HepG2 (cell line): Measurements from ENCODE around the gene SLC22A15.

Experiments
- CTCF ChIP-seq: sonication (generic); formaldehyde crosslinking; IDR thresholded peaks from 2 replicates; pipeline ENCODE4 v1.5.0; 2020; ENCODE audit warnings: mild to moderate bottlenecking, missing genetic modification reagents, moderate library complexity
- SALL2 ChIP-seq: sonication (generic); formaldehyde crosslinking; IDR thresholded peaks from 2 replicates; pipeline ENCODE4 v1.8.1; 2023; ENCODE audit warnings: mild to moderate bottlenecking, missing genetic modification reagents, inconsistent platforms
- TBP ChIP-seq: sonication (generic); formaldehyde crosslinking; IDR thresholded peaks from 2 replicates; pipeline ENCODE4 v1.5.0; 2020; ENCODE audit warnings: missing genetic modification reagents
- YY1 ChIP-seq: IDR thresholded peaks from 2 replicates; pipeline ENCODE4 v1.6.1; 2011; ENCODE audit warnings: low read length, low read depth, moderate library complexity, mild to moderate bottlenecking; ENCODE audit not compliant: insufficient read depth, insufficient replicate concordance

DNA sequence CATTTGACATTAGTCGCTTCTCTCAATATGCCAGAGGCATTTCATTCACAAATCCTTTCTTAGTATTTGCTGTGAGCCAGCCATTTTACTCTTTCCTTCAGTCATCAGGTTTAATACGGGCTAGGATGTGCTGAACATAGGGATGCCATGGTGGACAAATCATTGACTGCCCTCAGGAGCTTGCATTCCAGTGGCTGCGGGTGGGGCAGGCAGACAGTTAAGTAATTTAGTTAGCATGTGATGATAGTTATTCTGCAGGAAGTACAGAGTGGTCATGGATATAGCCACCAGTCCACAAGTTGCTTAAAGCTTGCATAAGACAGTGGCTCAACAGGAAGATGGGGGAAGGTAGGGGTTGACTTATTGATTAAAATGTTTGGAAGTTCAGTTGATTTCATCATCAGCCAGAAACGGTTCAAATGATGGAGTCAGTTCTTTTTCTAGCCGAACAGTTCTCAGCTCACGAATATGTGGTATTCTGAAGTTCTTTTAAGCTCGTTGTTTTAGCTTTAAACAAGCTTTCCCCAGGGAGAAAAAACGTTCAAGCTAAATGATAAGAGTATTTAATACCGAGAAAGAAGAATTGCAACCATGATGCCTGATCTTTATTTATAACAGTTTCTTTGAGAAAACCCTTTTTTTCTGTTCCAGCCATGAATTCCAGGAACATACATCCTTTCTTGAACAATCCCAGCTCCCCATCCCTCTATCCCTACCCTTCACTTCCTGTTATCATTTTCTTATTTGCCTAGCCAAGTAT is 1.4 kb downstream of the SLC22A15 start:
- TF ChIP-seq CTCF (CRISPR knock-in tag) (no peak), YY1 (no peak), TBP (CRISPR knock-in tag) (no peak), SALL2 (no peak)
